NCI-H2107 treated with DMSO at 0.1 percent for 48 hours (cell line): ENCODE measurements around the gene RPS6KA5.
"Not testable (repeated sequence)": the region's sequence is repeated elsewhere in the genome, so short reads cannot be mapped to it uniquely, and the experiment has no call there.

Experiments used
- DNase-seq: peaks from one replicate; lab custom pipeline; 2025; ENCODE audit not compliant: unreplicated experiment; lab: John Stamatoyannopoulos, UW

RPS6KA5 gene

GRCh38 chr14:90990141-90990540 is 70.3 kb downstream of the RPS6KA5 start:
- DNase-seq: no peak

GRCh38 chr14:90987140-90987539 is 73.3 kb downstream of the RPS6KA5 start:
- DNase-seq: no peak

GRCh38 chr14:90986510-90986909 is 73.9 kb downstream of the RPS6KA5 start:
- no peak for DNase-seq

- no peak for DNase-seq
These were observed 74.7 kb downstream of the RPS6KA5 start for GRCh38 chr14:90985601-90986242.

- DNase-seq: no peak
These were observed 76.9 kb downstream of the RPS6KA5 start for GRCh38 chr14:90983560-90983959.

GRCh38 chr14:90981636-90982035 is 78.8 kb downstream of the RPS6KA5 start:
- no peak for DNase-seq

- DNase-seq: not testable (repeated sequence)
These were observed 79.8 kb downstream of the RPS6KA5 start for GRCh38 chr14:90980636-90981035.

- no peak for DNase-seq
These were observed 80.9 kb downstream of the RPS6KA5 start for GRCh38 chr14:90979515-90979914.

- no peak for DNase-seq
These were observed 84.3 kb downstream of the RPS6KA5 start for GRCh38 chr14:90976101-90976500.

- no peak for DNase-seq
These were observed 88.8 kb downstream of the RPS6KA5 start for GRCh38 chr14:90971687-90972086.

- no peak for DNase-seq
These were observed 90.3 kb downstream of the RPS6KA5 start for GRCh38 chr14:90970167-90970600.

- no peak for DNase-seq
These were observed 90.8 kb downstream of the RPS6KA5 start for GRCh38 chr14:90969531-90970166.

- DNase-seq: no peak
These were observed 92.4 kb downstream of the RPS6KA5 start for GRCh38 chr14:90968025-90968424.

GRCh38 chr14:90966493-90966892 is 93.9 kb downstream of the RPS6KA5 start:
- DNase-seq: no peak

GRCh38 chr14:90965765-90966164 is 94.7 kb downstream of the RPS6KA5 start:
- no peak for DNase-seq

GRCh38 chr14:90963343-90963742 is 97.1 kb downstream of the RPS6KA5 start:
- no peak for DNase-seq

GRCh38 chr14:90962505-90963109 is 97.8 kb downstream of the RPS6KA5 start:
- no peak for DNase-seq

GRCh38 chr14:90960818-90961217 is 99.6 kb downstream of the RPS6KA5 start:
- DNase-seq: no peak

- DNase-seq: no peak
These were observed 101.1 kb downstream of the RPS6KA5 start for GRCh38 chr14:90959344-90959743.

- DNase-seq: no peak
These were observed 104.2 kb downstream of the RPS6KA5 start for GRCh38 chr14:90956273-90956672.

- not testable (repeated sequence) for DNase-seq
These were observed 106.8 kb downstream of the RPS6KA5 start for GRCh38 chr14:90953643-90954042.

- DNase-seq: no peak
These were observed 117.1 kb downstream of the RPS6KA5 start for GRCh38 chr14:90943367-90943766.
